T follicular helper cell (primary cell): ENCODE results near the gene DRAXIN.
A peak's percentile ranks its signal among the peaks of the same experiment; 100 is the strongest.

Experiments used
- DNase-seq: peaks from one replicate; pipeline ENCODE4 v3.0.0-alpha.2; 2020; ENCODE audit warnings: low read depth

Gene DRAXIN

GRCh38 chr1:11708554-11709350 lies 17.2 kb downstream of the DRAXIN start:
- DNase-seq = no peak

- no peak for DNase-seq
These were observed 20.0 kb downstream of the DRAXIN start for GRCh38 chr1:11711490-11711889.

DNA sequence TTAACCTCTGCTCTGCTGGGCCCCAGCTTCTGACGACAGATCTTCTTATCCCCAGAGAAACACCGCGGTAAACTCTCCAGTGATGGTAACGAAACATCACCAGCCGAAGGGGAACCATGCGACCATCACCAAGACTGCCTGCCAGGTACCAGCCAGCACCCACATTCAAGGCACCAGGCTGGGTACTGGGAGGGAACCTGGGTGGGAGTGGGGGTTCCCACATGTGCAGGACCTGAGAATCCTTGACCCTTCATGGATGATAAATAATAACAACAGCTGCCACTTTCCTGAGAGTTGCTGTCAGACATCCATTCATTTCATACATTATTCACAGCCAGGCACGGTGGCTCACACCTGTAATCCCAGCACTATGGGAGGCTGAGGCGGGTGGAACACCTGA lies 20.8 kb downstream of the DRAXIN start:
- DNase-seq = no peak

DNA sequence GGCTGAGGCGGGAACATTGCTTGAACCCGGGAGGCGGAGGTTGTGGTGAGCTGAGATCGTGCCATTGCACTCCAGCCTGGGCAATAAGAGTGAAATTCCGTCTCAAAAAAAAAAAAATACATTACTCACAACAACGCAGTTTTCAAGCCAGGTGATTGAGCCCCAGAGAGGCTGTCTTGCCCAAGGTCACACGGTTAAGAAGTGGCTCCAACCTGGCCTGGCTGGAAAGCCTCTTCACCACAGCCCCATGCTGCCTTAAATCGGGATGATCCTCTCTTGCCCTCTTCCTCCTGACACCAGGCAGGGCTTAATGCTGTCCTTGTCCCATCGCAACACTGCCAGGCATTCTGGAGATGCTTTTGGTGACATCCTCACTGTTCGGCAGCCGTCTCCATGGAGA lies 21.6 kb downstream of the DRAXIN start:
- no peak for DNase-seq

DNA sequence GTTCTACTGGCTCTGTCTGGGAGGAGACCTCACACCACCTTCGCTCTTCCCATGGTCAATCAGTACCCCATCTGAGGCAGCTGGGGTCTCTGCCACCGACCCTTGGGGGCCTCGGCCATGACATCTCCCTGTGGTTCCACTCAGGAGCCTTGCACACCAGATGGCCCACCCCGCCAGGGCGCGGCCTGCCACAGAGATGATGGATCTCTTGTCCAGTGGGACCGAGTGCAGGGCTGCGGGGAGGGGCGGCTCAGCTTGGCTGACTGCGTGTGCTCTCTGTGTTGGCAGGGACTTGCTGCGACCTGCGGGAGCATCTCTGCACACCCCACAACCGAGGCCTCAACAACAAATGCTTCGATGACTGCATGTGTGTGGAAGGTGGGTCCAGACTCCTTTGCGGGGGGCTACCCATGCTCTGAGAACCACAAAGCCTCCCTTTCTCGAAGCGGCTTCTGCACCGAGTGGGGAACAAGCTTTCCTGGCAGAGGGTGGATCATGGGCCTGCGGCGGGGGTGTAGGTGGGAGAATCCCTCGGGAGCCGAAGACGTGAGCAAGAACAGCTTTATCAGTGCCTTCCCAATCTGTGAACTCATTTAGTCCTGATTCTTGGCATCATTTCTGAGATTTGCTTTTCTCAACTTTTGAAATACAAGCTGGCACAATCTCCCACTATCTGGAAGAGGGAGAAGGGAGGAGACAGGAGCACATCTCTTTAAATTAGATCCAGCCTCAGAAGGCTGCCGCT lies 23.5 kb downstream of the DRAXIN start:
- DNase-seq = no peak

GRCh38 chr1:11719313-11720032 lies 28.0 kb downstream of the DRAXIN start:
- DNase-seq = peak; percentile 78

DNA sequence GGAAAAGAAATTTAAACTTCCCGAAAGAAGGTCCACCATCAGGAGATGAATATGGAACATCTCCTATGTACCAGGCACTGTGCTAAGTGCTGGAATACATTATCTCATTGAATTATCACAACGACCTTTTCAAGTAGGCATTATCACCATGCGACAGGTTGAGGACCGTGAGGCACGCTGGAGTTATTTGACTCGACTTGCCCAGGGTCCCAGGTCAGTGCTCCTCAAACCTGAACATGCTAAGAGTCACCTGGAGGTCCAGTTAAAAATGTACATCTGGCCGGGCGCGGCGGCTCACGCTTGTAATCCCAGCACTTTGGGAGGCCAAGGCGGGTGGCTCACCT lies 28.5 kb downstream of the DRAXIN start:
- no peak for DNase-seq

GRCh38 chr1:11720525-11720924 lies 29.0 kb downstream of the DRAXIN start:
- DNase-seq = no peak

DNA sequence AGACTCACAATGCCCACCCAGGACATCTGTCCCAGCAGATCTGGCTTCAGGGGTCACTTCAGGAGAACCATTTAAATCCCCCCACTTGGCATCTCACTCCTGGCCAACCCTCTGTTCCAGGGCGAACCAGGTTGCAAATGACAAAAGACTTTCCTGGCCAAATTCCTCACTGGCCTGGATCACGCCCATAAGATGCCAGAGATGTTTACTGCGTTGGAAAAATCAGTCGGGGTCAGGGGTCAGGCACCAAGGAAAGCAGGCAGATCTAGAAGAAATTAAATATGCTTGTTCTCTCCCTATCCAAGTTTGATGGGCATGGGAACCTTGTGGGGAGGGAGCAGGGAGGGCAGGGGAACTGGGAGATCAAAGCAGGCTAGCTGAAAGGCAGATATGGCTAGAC lies 29.8 kb downstream of the DRAXIN start:
- DNase-seq = no peak

GRCh38 chr1:11722538-11722937 lies 31.0 kb downstream of the DRAXIN start:
- DNase-seq = no peak

DNA sequence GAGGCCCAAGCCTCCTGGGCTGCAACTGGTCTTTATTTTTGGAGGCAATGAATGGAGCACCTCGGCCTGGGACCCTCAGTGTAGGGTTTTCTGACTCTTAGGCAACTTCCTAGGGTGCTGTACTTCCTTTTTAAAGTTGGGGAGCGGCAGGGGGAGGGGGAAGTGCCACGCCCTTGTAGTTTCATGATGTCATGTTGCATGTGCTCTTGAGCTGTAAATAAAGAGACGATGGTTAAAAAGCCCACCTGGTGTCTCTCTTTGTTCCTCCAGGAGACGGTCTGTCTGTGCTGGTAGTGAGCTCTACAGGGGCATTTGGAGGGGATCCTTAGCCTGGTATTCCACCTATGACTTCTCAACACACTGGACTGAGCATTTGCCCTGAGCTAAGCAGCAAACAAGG lies 34.1 kb downstream of the DRAXIN start:
- no peak for DNase-seq

DNA sequence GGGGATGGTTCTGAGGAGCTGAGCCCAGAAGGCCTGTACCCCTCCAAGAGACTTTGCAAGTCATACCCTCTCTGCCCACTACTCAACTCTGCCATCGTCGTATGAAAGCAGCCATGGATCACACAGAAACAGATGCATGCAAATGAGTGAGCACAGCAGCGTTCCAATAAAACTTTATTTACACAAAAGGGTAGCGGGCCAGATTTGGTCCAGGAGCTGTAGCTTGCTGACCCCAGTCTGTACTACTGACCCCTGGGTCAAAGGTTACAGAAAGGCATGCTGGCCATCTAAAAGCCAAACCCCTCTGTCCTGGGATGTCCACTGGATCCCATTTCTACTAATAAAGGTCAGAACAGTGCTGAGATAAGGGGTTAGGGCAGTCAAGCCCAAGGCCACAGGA lies 35.6 kb downstream of the DRAXIN start:
- DNase-seq = no peak

DNA sequence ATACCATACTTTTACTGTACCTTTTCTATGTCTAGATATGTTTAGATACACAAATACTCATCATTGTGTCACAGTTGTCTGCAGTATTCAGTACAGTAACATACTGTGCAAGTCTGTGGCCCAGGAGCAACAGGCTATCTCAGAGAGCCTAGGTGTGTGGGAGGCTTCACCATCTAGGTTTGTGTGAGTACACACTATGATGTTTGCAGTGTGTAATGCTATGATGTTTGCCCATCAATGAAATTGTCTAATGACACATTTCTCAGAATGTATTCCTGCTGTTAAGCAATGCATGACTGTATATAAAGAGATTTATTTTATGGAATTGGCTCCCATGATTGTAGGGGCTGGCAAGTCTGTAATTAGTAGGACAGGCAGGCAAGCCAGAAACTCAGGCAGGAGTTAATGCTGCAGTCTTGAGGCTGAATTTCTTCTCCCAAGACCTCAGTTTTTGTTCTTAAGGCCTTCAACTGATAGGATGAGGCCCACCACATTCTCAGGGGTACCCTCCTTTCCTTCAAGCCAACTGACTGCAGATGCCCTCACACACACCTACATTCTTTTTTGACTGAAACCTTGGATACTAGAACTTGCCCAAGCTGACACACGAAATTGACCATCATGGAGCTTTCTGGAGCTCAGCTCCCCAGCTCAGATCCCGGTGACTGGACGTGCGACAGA lies 36.8 kb downstream of the DRAXIN start:
- DNase-seq = no peak

GRCh38 chr1:11729155-11729497 lies 37.6 kb downstream of the DRAXIN start:
- DNase-seq = no peak

DNA sequence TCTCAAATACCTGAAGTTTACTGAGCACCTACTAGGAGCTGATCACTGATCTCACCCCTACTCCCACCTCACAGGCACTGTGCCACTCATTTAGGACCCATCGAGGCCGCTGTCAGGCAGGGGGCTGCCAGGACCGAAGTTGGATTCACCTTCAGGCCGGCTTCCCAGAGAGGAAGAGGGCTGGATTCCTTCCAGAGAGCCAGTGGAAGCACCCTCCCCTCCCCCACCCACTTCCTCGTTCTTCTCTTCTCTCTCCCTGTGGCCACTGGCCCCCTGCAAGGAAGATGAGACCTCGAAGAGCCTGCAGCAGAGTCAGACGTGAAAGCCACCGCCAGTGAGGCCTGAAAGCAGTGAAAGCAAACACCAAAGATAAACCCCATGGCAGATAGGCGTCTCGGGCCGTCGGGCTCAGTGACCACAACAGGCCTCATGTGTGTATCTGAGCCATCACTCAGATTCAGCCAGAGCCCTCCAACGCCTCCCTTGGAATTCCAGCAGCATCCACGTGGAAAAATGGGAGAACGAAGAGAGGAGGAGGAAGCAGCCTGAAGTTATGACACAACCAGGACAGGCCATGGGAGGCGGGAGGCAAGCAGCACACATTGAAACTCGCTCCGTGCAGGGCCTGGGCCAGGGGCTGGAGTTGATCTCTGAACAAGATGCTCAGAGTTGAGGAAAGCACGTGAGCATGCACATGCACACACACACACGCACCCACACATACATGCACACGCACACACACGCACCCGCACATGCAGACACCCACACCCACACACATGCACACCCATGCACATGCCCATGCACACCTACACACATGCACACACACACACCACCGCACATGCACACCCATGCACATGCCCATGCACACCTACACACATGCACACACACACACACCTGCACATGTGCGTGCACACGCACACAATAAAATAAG lies 38.3 kb downstream of the DRAXIN start:
- no peak for DNase-seq

DNA sequence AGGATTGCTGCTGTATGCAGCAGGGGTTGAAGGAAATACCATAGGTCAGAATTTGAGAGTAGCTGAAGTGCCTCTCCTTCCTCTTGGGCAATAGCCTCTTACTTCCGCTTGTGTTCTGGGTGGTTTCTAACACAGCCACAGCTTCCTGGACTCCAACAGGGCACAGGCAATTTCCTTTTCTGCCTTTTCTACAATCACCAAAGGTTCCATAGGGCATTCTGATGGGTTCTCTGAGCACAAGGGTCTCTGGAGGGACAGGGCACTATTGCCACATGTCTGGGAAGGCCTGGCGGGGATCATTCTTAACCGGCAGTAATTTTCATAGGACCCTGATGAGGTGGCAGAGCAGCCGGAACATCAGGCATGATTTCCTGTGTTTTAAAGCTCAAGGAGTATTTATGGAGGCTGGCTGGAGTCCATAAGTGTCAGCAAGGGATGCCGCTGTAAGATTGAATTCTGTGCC lies 39.0 kb downstream of the DRAXIN start:
- DNase-seq = no peak

DNA sequence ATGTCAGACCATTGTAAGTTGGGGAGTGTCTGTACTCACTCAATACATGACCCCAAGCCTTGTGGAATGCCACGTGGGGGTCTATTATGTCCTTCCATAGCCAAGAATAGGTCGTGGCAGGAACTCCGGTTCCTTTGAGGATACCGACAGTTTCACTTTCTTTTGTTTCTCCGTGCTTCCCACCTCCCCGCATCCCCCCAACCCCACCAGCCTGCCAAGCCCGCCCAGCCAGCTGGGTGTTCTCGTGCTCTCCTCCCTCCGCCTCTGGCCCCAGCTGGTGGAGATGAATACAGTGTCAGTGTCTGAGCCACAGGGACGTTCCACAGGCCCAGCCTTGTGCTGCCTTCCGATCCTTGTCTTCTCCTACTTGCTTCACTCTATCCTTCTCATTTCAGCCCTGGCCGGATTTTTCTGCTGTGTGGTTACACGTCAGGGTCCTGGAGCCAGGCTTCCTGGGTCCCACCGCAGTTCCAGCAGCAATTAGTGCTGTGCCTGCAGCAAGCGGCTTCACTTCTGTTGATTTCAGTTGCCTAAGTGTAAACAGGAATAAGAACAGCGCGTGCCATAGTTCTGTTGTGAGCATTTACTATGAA lies 40.3 kb downstream of the DRAXIN start:
- DNase-seq = no peak

- DNase-seq = no peak
These were observed 41.8 kb downstream of the DRAXIN start for GRCh38 chr1:11733306-11733705.

GRCh38 chr1:11735531-11735853 lies 44.0 kb downstream of the DRAXIN start:
- no peak for DNase-seq

- peak; percentile 84 for DNase-seq
These were observed 44.6 kb downstream of the DRAXIN start, which contains the start of gene AGTRAP for GRCh38 chr1:11735854-11736745. Gene AGTRAP (plus strand): TSS chr1:11736136. CDS start chr1:11736209, 73 bp downstream.
